ENCODE measurements around the gene AK9.

AK9 gene

DNA sequence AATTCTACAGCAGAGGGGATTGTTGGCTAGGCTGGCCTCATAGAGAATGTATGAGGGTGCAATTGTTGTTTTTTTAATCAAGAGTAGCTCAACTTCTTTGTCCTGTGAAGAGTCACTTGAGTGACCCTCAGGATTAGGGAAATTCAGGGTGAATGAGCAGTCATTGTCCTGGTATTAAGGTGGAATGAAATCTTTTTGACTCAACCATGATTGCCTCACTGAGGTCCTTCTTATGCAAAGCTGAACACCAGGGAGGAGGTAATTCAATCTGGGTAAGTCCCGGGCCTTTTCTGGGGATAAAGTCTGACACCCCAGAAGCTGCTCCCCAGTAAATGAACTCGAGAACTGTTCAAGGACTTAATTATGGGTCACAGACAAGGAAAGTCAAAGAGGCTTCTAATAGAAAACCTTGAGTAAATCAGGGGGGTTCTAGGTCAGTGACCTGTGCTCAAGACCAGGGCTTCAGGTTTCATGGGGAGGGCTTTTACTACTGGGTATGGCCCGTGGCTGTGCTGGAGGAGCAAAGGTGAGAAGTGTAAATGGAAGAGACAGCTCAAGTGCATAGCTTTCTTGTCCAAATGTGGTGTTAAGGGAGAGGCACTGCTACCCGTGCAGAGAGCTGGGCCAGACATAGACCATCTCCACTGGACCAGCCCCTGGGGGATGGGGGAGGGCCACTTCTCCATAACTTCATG lies 182.7 kb downstream of the AK9 start:
- no peak for DNase-seq

DNA sequence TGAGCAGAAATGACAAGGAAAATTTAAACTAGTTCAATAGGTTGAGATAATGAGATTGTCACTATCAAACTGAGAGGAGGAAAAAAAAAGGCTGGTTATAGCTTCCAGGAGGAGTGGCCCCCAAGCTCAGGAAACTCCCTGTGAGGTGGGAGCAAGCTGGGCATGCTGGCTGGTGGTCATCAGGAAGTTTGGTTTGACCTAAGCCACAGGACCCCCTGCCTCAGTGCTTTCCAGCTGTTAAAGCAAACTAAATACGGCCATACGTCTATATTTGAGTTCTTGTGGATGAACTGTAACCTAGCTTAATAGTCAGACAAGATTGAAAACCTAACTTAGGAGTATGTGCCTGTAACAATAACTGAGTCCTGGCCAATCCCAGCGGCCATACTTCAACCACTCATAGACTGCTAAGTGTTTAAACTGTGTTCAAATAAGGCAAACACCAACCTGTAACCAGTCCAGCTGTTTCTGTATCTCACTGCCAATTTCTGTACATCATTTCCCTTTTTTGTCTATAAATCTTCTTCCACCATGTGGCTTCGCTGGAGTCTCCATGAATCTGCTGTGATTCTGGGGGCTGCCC lies 183.4 kb downstream of the AK9 start:
- no peak for DNase-seq

GRCh38 chr6:109506841-109507240 lies 184.2 kb downstream of the AK9 start:
- no peak for DNase-seq

DNA sequence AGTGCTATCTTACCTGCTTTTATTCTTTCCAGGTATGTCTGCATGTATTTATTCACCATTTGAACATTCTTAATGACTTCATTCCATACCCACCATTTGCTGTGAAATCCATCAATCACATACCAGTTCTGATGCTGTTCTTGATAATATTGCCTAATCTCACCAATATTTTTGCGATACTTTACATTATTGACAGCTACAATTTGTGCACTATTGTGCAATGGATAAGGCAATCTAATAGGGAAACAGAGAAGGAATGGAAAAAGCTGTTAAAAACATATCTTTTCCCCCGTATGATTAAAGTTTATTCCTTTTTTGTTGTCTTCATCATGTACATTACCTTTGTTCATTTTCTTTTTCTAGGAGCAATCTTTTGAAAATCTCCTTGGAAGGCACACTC lies 184.7 kb downstream of the AK9 start:
- DNase-seq = no peak

- DNase-seq = peak; percentile 59
Observed at GRCh38 chr6:109503327-109504224, 187.4 kb downstream of the AK9 start.

DNA sequence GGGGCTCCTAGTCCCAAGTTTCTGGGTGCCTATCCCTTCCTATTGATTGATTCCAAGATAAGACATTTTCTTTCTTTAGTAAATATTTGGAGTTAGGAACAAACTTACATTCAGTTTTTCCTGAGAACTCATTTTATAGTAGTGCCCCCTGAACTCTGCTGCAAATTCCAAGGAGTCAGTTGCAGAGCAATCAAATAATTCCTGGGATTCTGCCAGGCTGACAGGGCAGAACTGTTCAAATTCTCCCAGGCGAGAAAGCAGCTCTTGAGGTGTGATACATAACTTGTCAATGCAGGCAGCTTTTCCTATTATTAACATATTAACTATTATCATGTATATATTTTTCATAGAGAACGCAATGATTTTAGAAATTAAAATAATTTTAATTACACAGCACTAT lies 192.1 kb downstream of the AK9 start:
- DNase-seq = no peak

- no peak for DNase-seq
Observed at GRCh38 chr6:109498052-109498451, 192.9 kb downstream of the AK9 start.

DNA sequence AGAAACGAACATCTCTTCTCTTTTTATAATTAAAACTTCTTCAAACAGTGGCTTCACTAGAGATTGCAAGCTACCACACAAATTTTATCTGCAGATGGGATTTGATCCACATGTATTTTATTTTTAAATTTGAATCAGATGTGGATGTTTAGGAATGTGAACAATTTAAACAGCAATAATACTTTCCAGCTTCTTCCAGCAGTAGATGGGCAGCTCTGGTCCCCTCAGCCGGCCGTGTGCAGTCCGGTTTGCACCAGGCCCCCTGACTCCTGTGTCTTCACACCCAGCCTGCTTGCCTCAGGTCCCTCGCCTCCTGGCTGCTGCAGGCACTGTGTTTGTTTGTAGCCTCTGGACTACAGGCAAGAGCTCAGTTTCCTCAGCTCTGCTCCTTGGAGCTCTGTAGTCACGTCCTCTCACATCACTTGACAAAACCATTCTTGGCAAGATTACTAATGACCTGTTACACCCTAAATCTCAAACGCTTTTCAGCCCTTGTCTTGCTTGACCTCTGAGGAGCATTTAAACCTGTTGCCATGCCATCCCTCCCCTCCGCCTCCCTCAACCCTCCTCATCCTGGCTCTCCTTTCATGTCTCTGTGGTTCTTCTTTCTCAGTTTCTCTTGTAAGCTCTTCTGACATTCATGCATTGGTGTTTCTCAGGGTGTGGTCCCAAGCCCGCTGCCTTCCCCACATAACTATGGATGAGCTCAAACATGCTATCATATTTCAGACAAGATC lies 194.8 kb downstream of the AK9 start:
- no peak for DNase-seq

- DNase-seq = no peak
Observed at GRCh38 chr6:109493865-109494264, 197.1 kb downstream of the AK9 start.

DNA sequence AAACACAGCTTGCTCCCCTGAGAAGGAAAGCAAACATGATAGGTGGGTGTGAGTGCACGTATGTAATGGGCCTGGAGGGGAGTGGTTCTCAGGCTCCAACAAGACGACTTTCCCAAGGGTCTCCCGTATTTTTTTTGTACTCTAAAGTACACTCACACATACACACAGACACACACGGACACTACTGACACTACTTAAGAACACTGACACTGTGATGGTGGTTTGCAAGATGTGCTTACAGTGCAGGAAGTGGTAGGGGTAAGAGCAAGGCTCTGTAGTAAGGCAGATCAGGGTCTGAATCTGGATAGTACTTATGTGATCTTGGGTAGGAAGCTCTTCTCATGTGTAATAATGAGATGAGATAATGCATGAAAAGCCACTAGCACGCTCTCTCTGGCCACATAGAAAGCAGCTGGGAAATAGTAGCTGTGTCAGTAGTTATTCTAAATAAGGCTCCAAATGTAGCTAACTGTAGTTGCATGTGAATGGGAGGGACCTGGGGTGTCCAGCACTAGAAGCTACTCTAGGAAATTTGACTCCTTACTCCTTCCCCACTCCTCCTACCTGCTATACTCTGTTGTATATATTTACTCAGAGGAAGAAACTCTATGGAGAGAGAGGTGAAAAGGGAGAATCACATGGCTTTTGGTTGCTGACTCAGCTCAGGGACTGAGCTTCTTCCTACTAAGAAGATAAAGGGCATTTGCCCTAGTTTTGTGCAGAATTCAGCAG lies 199.6 kb downstream of the AK9 start:
- DNase-seq = no peak

- DNase-seq = no peak
Observed at GRCh38 chr6:109490713-109491112, 200.3 kb downstream of the AK9 start.

DNA sequence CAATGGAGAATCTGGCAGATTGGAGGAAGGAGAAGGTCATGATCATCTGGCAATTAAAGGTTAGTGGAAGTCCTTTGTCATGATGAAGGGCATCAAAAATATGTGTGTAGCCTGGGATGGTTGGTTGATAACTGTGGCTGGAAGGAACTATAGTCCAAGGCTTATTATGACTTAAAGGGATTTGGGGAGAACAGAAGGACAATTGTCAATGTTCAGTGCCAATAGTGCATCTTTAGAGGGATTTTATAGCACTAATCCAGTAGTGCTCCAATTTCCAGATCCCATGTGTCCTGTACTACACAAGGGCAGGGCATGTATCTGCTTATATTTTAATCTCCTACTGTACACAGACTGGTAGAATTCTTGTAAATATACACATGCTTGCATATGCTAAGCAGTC lies 203.0 kb downstream of the AK9 start:
- DNase-seq = no peak

- no peak for DNase-seq
Observed at GRCh38 chr6:109486068-109486467, 204.9 kb downstream of the AK9 start.

GRCh38 chr6:109485266-109485935 lies 205.6 kb downstream of the AK9 start:
- DNase-seq = no peak

- DNase-seq = no peak
Observed at GRCh38 chr6:109484122-109484521, 206.9 kb downstream of the AK9 start.

- DNase-seq = no peak
Observed at GRCh38 chr6:109483735-109484057, 207.3 kb downstream of the AK9 start.

DNA sequence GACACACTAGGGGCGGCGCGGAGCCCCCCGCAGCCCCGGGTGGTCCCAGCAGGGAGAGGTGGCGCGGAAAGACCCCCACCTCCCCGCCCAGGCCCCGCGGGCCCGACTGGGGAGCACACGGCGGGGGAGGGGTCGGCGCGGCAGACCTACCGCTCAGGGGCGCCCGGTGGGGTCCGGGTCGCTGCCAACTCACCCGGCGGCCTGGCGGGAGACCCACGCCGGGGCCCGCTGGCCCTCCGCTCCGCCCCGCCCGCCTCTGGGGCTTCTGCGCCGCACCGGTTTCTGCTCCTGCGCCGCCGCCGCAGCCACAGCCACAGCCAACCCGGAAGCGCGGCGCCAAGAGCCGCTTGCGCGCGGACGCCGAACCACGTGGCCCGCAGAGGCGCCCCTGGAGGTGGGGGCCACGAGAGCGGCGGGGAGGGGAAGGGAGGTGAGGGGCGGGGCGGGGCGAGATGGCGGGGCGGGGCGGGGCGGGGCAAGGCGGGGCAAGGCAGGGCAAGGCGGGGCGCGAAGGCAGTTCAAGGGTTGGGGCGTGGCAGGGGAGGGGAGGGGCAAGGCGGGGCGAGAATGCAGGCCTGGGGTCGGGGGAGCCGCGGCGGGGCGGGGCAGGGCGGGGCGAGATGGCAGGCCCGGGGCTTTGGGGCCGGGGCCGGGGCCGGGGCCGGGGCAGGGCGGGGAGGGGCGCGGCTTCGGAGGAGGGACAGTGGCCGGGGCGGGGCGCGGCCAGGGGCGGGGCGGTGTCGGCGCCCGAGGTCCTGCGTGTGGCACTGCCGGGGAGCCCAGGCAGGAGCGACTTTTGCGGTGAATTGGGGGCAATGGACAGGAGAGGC lies 207.9 kb downstream of the AK9 start, which contains the start of gene ZBTB24:
Gene ZBTB24 (minus strand): TSS at position 315 of the 830 bp plus-strand sequence. CDS start 1,193 bp downstream, outside the sequence.
- peak; percentile 94 for DNase-seq

DNA sequence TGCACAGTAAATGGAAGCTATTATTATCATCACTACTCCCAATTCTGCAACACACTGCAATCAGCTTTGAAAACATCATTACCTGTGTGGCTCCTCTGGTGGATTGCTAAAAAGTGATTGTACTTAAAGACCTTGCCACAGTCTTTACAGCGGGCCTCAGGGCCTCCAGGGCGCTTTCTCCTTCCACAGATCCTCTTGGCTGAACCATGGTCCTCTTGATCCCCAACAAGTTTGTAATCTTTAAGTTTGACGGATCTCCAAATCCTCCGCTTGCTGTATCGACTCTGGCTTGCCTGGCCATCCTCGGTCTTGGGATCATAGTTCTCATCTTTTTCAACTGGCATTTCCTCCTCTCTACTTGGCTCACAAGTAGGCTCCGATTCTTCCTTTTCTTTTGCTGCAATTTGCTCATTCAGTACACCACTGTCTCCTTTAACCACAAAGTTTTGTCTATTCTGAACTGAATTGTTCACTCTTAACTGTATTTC lies 210.0 kb downstream of the AK9 start:
- DNase-seq = no peak

- no peak for DNase-seq
Observed at GRCh38 chr6:109478841-109479624, 212.0 kb downstream of the AK9 start.

Measured in femur (tissue), 1 donor.